ENCODE measurements around the gene LRRC25. TPM values are rescaled to one million over a fixed set of nuclear protein-coding genes. Genes with fewer than 3 reads are reported as not detected.

LRRC25 gene
- total RNA-seq, 1 experiment from 2014 or later, result not detected

GRCh38 chr19:18424890-18425514, 27.6 kb upstream of the LRRC25 start:
- no peak for TF ChIP-seq CTCF (IDR thresholded peaks at IDR 0.05; ENCODE audit: insufficient read depth in 1 of 2, low read depth in 1 of 2, low read length in 1 of 2, severe bottlenecking in 1 of 2, unreplicated experiment in 1 of 2)
- H3K9me3 ChIP-seq, result no peaks in the 10 kb centered on the region
- no peak for DNase-seq
- H3K27me3 ChIP-seq (replicated peaks; ENCODE audit: control insufficient read depth, insufficient read depth, low read length), result no peaks in the 10 kb centered on the region
- intact Hi-C loops (cut with micrococcal nuclease; ENCODE audit: unreplicated experiment), result no loop called here
- Mint-ChIP-seq H3K4me1 (ENCODE audit: low read depth, unreplicated experiment) (peaks cover 7% of the 10 kb centered on the region), H3K27ac (ENCODE audit: unreplicated experiment) (no peak overlapping the region), H3K27me3 (ENCODE audit: insufficient read depth, unreplicated experiment) (no peaks in the 10 kb centered on the region), H3K4me3 (ENCODE audit: unreplicated experiment) (no peak overlapping the region), H3K36me3 (ENCODE audit: insufficient read depth, unreplicated experiment) (peaks cover 13% of the 10 kb centered on the region), H3K9me3 (ENCODE audit: unreplicated experiment) (no peaks in the 10 kb centered on the region)
- peaks cover 20% of the 10 kb centered on the region for H3K4me1 ChIP-seq
- no TSS peak for BruUV-seq (replicated peaks)
- ChIA-PET POLR2A (no interaction called here), CTCF (interaction anchor here (0.5 kb wide), 1 partner anchor 133 kb away, joined by 4 read pairs; the partner anchor contains the start of gene KXD1)
- no peak overlapping the region for H3K4me3 ChIP-seq (ENCODE audit: low read depth, low read length)
- no peaks in the 10 kb centered on the region for H3K36me3 ChIP-seq (ENCODE audit: control insufficient read depth, insufficient read depth, low read length)

- intact Hi-C loops (cut with micrococcal nuclease; ENCODE audit: unreplicated experiment), result no loop called here
- Histone ChIP-seq H3K4me3 (ENCODE audit: low read depth, low read length) (no peak overlapping the region), H3K4me1 (peaks cover 20% of the 10 kb centered on the region), H3K9me3 (no peaks in the 10 kb centered on the region), H3K36me3 (ENCODE audit: control insufficient read depth, insufficient read depth, low read length) (no peaks in the 10 kb centered on the region), H3K27me3 (replicated peaks; ENCODE audit: control insufficient read depth, insufficient read depth, low read length) (no peaks in the 10 kb centered on the region)
- H3K27me3 Mint-ChIP-seq (ENCODE audit: insufficient read depth, unreplicated experiment), result no peaks in the 10 kb centered on the region
- CTCF ChIA-PET, result interaction anchor here (0.6 to 1.1 kb wide), 2 partner anchors 37 to 91 kb away, joined by 4 to 5 read pairs; no protein-coding TSS in a partner anchor
- H3K4me3 Mint-ChIP-seq (ENCODE audit: unreplicated experiment), result no peak overlapping the region
- no peaks in the 10 kb centered on the region for H3K9me3 Mint-ChIP-seq (ENCODE audit: unreplicated experiment)
- POLR2A ChIA-PET, result no interaction called here
- no peak for DNase-seq
- BruUV-seq (replicated peaks), result no TSS peak
- peaks cover 13% of the 10 kb centered on the region for H3K36me3 Mint-ChIP-seq (ENCODE audit: insufficient read depth, unreplicated experiment)
- TF ChIP-seq CTCF (IDR thresholded peaks at IDR 0.05; ENCODE audit: insufficient read depth in 1 of 2, low read depth in 1 of 2, low read length in 1 of 2, severe bottlenecking in 1 of 2, unreplicated experiment in 1 of 2), result no peak
- peak overlapping the region; percentile 35 for H3K27ac Mint-ChIP-seq (ENCODE audit: unreplicated experiment)
- peaks cover 7% of the 10 kb centered on the region for H3K4me1 Mint-ChIP-seq (ENCODE audit: low read depth, unreplicated experiment)
Measured at GRCh38 chr19:18424122-18424889, 26.9 kb upstream of the LRRC25 start.

GRCh38 chr19:18423258-18424020, 26.0 kb upstream of the LRRC25 start:
- H3K4me3 Mint-ChIP-seq (ENCODE audit: unreplicated experiment), result no peak overlapping the region
- no peaks in the 10 kb centered on the region for H3K36me3 ChIP-seq (ENCODE audit: control insufficient read depth, insufficient read depth, low read length)
- TF ChIP-seq CTCF (IDR thresholded peaks at IDR 0.05; ENCODE audit: insufficient read depth in 1 of 2, low read depth in 1 of 2, low read length in 1 of 2, severe bottlenecking in 1 of 2, unreplicated experiment in 1 of 2), result no peak
- H3K9me3 Mint-ChIP-seq (ENCODE audit: unreplicated experiment), result no peaks in the 10 kb centered on the region
- ChIA-PET POLR2A (no interaction called here), CTCF (interaction anchor here (0.6 to 1.1 kb wide), 2 partner anchors 38 to 90 kb away, joined by 4 to 5 read pairs; no protein-coding TSS in a partner anchor)
- no peaks in the 10 kb centered on the region for H3K27me3 ChIP-seq (replicated peaks; ENCODE audit: control insufficient read depth, insufficient read depth, low read length)
- peaks cover 27% of the 10 kb centered on the region for H3K4me1 ChIP-seq
- H3K4me3 ChIP-seq (ENCODE audit: low read depth, low read length), result no peak overlapping the region
- DNase-seq, result no peak
- no peaks in the 10 kb centered on the region for H3K27me3 Mint-ChIP-seq (ENCODE audit: insufficient read depth, unreplicated experiment)
- H3K27ac Mint-ChIP-seq (ENCODE audit: unreplicated experiment), result no peak overlapping the region
- no peaks in the 10 kb centered on the region for H3K9me3 ChIP-seq
- H3K4me1 Mint-ChIP-seq (ENCODE audit: low read depth, unreplicated experiment), result peaks cover 7% of the 10 kb centered on the region
- BruUV-seq (replicated peaks), result no TSS peak
- intact Hi-C loops (cut with micrococcal nuclease; ENCODE audit: unreplicated experiment), result no loop called here
- peaks cover 13% of the 10 kb centered on the region for H3K36me3 Mint-ChIP-seq (ENCODE audit: insufficient read depth, unreplicated experiment)

All from Caco-2 (cell line).